ENCODE data around the gene SPDYE1.
"Not testable (repeated sequence)": the region's sequence is repeated elsewhere in the genome, so short reads cannot be mapped to it uniquely, and the experiment has no call there.

SPDYE1 gene

GRCh38 chr7:43992896-43993295, 4.8 kb upstream of the SPDYE1 start:
- not testable (repeated sequence) for DNase-seq (ENCODE audit: low spot score)

DNA sequence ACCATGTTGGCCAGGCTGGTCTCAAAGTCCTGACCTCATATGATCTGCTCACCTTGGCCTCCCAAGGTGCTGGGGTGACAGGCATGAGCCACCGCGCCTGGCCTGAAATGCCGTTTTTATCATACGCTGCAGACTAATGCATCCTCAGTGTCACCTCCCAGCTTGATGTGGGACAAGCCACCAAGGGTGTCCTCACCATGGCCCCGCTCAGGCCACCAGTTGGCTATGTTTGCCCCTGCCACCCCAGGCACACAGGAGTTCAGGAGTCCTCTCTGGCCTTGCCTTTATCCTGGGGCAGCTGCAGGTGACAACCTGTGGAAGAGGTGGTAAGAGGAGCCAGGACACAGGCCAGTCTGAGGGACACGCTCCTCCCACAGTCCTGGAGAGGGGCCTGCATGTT, 3.0 kb upstream of the SPDYE1 start:
- not testable (repeated sequence) for DNase-seq (ENCODE audit: low spot score)

DNA sequence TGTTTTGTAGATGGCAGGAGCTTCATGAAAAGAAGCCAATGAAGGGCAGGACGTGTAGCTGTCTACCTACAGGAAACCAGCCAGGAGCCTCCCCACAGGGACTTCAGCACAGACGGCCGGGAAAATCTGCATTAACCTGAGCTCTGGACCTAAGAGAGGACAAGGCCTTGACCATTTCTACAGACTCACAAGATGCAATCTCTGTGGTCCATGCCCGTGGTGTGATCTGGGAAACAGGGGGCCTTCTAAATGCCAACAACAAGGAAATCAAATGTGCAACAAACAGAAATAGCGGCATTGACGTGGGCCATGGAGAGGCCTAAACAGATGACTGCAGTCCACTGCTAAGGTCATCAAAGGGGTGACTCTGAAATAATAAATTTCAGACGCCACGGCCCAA, 14.4 kb downstream of the SPDYE1 start:
- not testable (repeated sequence) for DNase-seq (ENCODE audit: low spot score)

- DNase-seq (ENCODE audit: low spot score): not testable (repeated sequence)
These were observed 17.4 kb downstream of the SPDYE1 start for GRCh38 chr7:44015090-44015489.

GRCh38 chr7:44018857-44019807, 21.4 kb downstream of the SPDYE1 start:
- peak; percentile 97 for DNase-seq (ENCODE audit: low spot score)

GRCh38 chr7:44019825-44020224, 22.1 kb downstream of the SPDYE1 start:
- not testable (repeated sequence) for DNase-seq (ENCODE audit: low spot score)

GRCh38 chr7:44022069-44022468, 24.4 kb downstream of the SPDYE1 start:
- DNase-seq (ENCODE audit: low spot score): not testable (repeated sequence)

- not testable (repeated sequence) for DNase-seq (ENCODE audit: low spot score)
These were observed 25.2 kb downstream of the SPDYE1 start for GRCh38 chr7:44022796-44023467.

DNA sequence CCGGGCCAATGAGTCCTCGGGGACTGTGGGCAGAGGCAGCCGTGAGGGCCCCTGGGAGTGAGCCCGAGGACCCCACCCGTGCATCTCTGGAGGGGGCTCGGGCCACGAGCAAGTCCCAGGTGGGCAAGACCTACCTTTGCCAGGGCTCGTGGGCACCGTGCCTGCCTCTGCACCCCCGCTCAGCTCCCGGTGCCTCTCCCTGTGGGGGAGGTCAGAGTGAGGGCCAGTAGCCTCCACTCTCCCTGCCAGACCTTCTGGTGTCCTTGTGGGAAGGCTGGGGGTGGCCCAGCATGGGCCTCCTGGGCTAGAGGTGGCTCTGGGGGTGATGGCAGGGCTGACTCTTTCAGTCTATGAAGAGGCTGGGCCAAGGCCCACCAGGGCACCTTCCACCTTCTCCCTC, 31.7 kb downstream of the SPDYE1 start:
- not testable (repeated sequence) for DNase-seq (ENCODE audit: low spot score)

DNA sequence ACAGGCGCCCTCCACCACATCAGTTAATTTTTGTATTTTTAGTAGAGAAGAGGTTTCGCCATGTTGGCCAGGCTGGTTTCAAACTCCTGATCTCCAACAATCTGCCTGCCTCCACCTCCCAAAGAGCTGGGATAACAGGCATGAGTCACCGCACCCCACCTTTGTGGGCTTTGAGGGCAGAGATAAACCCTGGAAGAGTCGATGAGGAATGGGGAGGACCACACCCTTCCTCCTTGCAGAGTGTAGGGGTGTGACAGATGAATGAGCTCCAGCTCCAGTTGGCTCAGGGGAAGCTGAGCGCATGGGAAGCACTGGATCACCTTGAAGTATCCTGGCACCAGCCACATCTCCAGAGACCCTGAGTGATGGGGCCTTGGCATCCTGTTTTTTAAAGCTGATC, 32.3 kb downstream of the SPDYE1 start:
- DNase-seq (ENCODE audit: low spot score): not testable (repeated sequence)

GRCh38 chr7:44031319-44031718, 33.6 kb downstream of the SPDYE1 start:
- not testable (repeated sequence) for DNase-seq (ENCODE audit: low spot score)

DNA sequence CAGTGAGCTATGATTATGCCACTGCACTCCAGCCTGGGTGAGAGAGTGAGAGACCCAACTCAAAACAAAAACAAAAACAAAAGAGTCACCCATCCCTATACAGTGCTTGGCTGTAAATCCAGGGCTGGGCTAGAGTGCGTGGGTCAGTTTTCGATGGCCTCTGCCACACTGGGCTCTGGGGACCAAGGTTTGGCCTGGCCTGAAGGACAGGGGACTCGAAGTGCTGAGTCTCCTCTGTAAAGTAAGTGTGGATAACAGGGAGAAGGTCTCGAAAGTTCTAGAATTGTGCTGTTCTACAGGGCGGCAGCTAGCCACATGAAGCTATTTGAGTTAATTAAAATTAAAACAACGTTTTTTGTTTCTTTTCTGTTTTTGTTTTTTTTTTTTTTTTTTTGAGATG, 34.3 kb downstream of the SPDYE1 start:
- DNase-seq (ENCODE audit: low spot score): not testable (repeated sequence)

DNA sequence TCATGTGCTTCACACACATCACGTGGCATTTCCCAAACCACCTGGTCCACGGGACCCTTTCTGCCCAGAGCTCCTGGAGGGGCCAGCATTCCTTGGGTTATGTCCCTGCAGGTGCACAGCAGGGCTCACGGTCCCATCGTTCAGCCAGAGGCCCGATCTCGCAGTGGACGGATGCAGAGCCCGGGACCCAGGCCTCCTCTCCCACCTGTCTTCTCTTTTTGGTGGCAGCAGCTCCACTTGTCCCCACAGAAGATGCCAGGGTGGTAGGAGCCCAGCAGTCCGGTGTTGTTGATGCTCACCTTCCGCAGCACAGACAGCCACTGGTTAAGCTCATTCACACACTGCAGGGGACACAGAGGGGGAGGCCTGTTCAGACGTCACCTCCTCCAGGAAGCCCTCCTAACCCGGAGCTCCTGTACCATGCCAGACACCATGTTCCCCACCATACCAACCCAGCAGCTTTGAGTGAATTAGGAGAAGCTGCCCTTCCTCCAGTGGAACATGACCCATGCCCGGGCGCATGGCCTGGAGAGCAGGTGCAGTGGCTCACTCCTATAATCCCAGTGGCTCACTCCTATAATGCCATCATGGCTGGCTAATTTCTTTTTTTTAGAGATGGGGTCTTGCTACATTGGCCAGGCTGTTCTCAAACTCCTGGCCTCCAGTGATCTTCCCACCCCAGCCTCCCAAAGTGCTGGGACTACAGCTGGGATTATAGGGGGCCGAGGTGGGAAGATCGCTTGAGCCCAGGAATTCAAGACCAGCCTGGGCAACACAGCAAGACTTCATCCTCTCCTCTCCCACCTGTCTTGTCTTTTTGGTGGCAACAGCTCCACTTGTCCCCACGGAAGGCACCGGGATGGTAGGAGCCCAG, 36.5 kb downstream of the SPDYE1 start:
- not testable (repeated sequence) for DNase-seq (ENCODE audit: low spot score)

- not testable (repeated sequence) for DNase-seq (ENCODE audit: low spot score)
These were observed 38.7 kb downstream of the SPDYE1 start for GRCh38 chr7:44036364-44036763.

DNA sequence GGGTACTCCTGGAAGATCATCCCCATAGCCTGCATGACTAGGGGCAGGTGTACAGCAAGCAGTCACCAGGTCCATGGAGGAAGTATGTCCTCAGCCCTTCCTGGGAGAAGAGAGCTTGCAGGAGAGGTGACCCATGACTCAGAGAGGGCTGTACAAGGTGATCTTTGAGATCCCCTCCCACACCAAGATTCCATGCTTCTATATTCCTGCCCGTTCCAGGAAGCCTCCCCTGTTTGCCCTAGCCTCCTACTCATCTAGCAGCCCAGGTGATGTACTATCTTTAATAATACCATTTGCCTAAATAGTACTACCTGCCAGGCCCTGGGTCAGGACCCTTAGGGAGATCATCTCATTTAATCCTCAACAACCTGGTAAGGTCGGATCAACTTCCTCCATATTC, 40.3 kb downstream of the SPDYE1 start:
- DNase-seq (ENCODE audit: low spot score): not testable (repeated sequence)

GRCh38 chr7:44038553-44038952, 40.9 kb downstream of the SPDYE1 start:
- DNase-seq (ENCODE audit: low spot score): not testable (repeated sequence)

- DNase-seq (ENCODE audit: low spot score): peak; percentile 83
These were observed 41.4 kb downstream of the SPDYE1 start for GRCh38 chr7:44038961-44039558.

DNA sequence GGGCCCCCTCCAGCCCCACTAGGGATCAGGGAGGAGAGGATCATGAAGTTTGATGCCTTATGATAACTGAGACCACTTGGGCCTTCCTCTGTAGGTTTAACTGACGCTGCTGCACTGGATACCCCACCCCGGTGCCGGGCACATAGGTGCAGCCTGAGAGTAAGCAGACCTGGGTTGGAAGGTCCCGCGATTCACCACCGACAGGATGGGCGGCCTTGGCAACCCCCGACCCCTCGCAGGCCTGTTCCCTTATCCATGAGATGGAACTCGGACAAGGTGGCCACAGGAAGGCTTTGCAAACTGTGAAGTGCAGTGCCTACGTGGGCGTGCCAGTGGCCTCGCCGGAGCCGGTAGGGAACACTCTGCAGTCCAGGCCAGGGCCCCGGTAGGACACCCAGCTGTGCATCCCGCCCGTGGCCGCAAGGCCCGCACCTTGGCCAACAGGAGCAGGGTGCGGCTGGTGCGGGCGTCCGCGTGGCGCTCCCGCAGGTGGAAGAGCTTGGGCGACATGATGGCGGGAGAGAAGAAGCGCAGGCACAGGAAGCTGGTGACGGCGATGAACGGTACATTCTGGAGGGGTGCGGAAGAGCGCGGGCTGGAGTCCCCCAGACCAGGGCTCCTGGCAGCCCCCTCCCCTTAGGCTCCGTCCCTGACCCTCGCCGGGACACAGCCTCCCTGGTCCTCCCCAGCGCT, 42.2 kb downstream of the SPDYE1 start:
- DNase-seq (ENCODE audit: low spot score): not testable (repeated sequence)

DNA sequence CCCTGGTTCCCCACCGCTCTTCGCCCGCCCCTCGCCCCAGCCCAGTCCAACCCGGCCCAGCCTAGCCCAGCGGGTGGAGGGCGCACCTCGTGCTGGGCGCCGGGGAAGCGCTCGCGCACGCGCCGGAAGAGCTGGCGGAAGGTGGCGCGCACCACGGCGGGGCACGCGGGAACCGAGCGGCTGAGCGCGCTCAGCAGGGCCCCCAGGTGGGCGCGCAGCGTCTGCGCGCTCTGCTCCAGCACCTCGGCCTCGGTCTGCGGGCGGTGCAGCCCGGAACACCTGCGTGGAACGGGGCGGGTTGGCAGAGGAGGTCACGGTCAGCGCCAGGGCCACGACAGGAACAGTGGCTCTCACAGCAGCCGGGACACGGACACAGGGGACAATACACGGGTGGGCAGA, 42.8 kb downstream of the SPDYE1 start:
- not testable (repeated sequence) for DNase-seq (ENCODE audit: low spot score)

GRCh38 chr7:44042221-44042620, 44.5 kb downstream of the SPDYE1 start:
- no peak for DNase-seq (ENCODE audit: low spot score)

DNA sequence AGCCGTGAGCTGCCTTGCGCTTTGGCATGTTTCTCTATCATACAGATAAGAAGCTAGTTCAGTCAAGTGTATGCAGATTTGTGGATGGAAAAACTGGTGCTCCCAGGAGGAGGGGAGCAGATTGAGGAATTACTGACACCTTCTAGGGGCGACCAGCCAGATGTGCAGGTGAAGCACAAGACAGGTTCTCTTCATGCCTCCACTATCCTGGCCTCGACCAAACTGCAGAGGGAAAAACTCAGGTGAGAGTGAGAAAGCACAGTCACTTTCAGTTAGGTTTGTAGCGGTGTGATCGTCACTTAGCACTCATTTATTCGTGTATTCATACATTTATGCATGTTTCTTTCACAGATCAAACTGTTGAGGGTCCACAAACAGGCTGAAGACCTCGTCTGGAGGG, 46.2 kb downstream of the SPDYE1 start:
- DNase-seq (ENCODE audit: low spot score): no peak
